Myocyte (in vitro differentiated cells): ENCODE measurements around the gene SF3B5. TPM values are rescaled to one million over a fixed set of nuclear protein-coding genes. Genes with fewer than 3 reads are reported as not detected.
"Not testable (repeated sequence)": the region's sequence is repeated elsewhere in the genome, so short reads cannot be mapped to it uniquely, and the experiment has no call there.

ENCODE experiments used
- DNase-seq: peaks from one replicate; pipeline ENCODE4 v3.0.0-alpha.2; 2012; ENCODE audit warnings: low read depth
- polyA plus RNA-seq: library from polyadenylated mRNA; unstranded; fragments of >200 nt; gene quantifications from one replicate; pipeline ENCODE4 v1.2.1, GENCODE V29; 2012; ENCODE audit warnings: missing spikeins
- total RNA-seq: library from RNA; depleted of rRNA; stranded (reverse); fragments of >200 nt; gene quantifications from 2 replicates; pipeline ENCODE4 v1.2.3, GENCODE V29; 2014

The SF3B5 gene
- total RNA-seq: 114 and 141 TPM in 2 replicates
- 190 TPM for polyA plus RNA-seq

GRCh38 chr6:144095134-144096002 lies at the start of gene SF3B5:
SF3B5 (minus strand) TSS chr6:144095573; CDS start chr6:144095497, 76 bp downstream.
- peak; percentile 100 for DNase-seq

DNA sequence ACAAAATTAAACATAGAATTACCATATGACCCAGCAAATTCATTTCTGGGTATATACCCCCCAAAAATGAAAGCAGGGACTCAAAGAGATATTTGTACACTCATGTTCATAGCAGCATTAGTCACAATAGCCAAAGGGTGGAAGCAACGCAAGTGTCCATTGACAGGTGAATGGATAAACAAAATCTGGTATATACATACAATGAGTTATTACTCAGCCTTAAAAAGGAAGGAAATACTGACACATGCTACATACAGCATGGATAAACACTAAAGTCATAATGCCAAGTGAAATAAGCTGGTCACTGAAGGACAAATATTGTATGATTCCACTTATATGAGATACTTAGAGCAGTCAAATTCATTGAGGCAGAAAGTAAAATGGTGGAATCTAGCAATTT lies 49.6 kb upstream of the SF3B5 start:
- DNase-seq: no peak

GRCh38 chr6:144143878-144144277 lies 48.5 kb upstream of the SF3B5 start:
- DNase-seq: no peak

- no peak for DNase-seq
These were observed 47.7 kb upstream of the SF3B5 start for GRCh38 chr6:144143106-144143505.

- DNase-seq: no peak
These were observed 46.1 kb upstream of the SF3B5 start for GRCh38 chr6:144141470-144141869.

GRCh38 chr6:144140867-144141266 lies 45.5 kb upstream of the SF3B5 start:
- no peak for DNase-seq

DNA sequence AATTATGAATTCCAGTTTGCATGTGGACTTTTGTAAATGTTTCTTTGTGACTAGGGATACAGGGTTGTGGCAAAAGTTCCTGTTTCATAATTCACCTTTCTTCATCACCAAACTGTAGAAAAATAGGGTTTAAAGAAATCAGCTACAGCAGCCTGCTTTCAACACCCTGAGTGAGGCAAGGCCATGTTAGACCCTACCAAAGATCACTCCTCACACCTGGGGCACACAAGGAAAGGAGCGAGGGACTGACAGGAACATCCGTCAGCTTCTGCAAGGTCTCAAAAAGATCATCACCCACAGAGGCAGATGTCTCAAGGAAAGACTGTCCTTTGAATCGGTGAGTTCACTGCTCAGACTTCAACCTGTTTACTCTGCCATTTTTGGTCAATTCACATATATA lies 44.4 kb upstream of the SF3B5 start:
- no peak for DNase-seq

GRCh38 chr6:144138542-144138941 lies 43.2 kb upstream of the SF3B5 start:
- no peak for DNase-seq

- DNase-seq: no peak
These were observed 39.4 kb upstream of the SF3B5 start for GRCh38 chr6:144134737-144135136.

DNA sequence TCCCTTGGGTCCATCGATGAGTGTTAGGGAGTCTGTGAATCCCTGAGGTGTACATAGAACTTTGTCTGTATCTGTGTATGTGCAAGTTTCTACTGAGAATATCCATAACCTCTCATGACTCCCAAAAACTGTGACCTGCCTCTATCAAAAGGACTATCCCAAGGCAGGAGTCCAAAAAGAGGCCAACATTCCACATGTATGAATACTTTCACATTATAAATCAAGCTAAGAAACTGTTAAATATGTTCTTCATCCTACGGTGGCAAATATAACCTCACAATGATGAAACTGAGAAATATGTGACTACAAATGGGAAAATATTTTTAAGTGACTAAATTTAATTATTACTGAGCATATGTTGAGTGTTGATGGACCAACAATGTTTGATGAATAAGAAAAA lies 38.8 kb upstream of the SF3B5 start:
- no peak for DNase-seq

GRCh38 chr6:144133225-144133821 lies 38.0 kb upstream of the SF3B5 start:
- DNase-seq: no peak

DNA sequence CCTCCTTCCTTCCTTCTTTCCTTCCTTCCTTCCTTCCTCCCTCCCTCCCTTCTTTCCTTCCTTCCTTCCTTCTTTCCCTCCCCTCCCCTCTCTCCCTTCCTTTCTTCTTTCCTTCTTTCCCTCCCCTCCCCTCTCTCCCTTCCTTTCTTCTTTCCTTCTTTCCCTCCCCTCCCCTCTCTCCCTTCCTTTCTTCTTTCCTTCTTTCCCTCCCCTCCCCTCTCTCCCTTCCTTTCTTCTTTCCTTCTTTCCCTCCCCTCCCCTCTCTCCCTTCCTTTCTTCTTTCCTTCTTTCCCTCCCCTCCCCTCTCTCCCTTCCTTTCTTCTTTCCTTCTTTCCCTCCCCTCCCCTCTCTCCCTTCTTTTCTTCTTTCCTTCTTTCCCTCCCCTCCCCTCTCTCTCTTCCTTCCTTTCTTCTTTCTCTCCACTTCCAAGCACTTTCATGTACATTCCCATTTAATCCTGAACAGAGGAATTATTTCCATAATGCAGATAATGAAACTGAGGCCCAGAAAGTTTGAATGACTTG lies 36.9 kb upstream of the SF3B5 start:
- not testable (repeated sequence) for DNase-seq

DNA sequence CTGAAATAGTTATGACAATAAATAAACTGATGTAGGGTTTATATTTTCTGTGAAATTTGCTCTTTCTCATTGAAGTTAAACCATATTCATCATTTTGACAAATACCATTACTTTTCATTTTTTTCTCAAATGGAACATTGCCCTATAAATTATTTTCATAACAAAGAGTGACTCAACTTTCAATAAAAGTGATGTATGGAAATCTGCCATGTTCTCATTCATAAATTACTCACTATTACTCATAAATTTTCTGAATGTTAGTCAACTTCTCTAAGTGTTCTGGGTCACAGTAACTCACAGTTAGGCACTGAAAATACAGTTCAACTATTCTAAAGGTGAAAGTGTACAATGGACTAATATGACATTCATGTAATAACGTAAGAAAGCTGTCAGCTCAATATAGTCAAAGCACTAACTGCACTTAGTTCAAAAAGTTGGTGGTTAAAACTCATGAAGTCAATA lies 35.9 kb upstream of the SF3B5 start:
- DNase-seq: no peak

DNA sequence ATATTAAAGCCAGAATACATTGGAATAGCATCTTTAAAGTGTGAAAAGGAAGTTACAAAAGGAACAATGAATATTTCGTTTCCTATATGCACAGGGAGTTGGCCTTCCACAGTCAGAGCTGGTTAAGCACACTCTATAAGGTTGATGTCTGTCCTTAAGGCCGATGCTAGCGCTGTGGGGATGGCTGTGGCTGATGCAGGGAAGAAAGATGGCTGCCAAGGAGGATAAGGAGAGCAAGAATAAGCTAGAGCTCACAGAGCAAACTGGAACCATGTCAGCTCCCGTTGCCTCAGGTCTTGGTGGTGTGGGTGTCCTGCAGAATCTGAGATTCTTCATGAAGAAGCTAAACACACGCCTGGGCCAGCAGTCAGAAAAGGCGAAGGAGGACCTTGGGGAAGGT lies 34.1 kb upstream of the SF3B5 start:
- no peak for DNase-seq

- no peak for DNase-seq
These were observed 31.7 kb upstream of the SF3B5 start for GRCh38 chr6:144127097-144127496.

DNA sequence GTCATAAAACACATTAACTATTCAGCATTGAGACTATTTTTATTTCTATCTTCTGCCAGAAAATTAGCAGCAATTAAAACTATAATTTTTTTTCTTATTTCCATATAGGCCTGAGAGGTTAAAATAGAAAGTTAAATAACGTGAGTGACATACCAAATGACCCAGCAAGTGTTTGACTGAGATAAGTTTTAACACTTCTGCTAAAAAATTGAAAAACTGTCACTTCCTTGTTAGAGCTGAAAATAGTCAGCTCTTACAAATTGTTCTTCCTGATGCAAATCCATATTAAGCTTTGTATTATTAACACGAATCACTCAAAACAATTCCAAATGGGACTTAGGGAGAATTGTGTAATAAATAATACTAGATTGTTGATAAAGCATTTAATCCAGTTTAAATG lies 28.5 kb upstream of the SF3B5 start:
- no peak for DNase-seq

GRCh38 chr6:144123421-144123820 lies 28.0 kb upstream of the SF3B5 start:
- no peak for DNase-seq

- no peak for DNase-seq
These were observed 27.5 kb upstream of the SF3B5 start for GRCh38 chr6:144122861-144123260.

- DNase-seq: no peak
These were observed 24.0 kb upstream of the SF3B5 start for GRCh38 chr6:144119376-144119775.

- DNase-seq: no peak
These were observed 19.8 kb upstream of the SF3B5 start for GRCh38 chr6:144115219-144115618.

- DNase-seq: no peak
These were observed 18.0 kb upstream of the SF3B5 start for GRCh38 chr6:144113366-144113765.

DNA sequence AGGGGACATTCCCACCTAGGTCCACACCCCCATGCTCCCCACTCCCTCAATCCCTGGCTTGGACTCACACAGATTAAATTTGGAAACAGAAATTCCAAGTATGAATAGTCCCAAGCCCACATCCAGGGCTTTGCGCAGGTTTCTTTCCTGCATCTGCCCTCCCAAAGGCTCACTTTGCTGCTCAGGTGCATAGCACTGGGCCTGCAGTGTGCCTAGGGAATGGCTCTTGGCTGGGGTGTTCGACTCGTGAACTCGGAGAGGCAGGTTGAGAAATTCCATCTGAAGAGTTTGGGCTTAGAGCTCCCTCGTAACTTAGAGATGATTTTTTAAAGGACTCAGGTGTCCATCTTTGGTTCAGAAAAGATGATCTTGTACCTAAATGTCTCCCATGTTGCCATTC lies 14.8 kb upstream of the SF3B5 start:
- DNase-seq: no peak
